H1 (cell line): ENCODE results near the gene WNT11. TPM values are rescaled to one million over a fixed set of nuclear protein-coding genes. Genes with fewer than 3 reads are reported as not detected.

Source experiments
- ATF2 ChIP-seq: IDR thresholded peaks from 2 replicates; pipeline ENCODE4 v1.6.1; 2012; ENCODE audit warnings: low read length, inconsistent platforms
- CREB1 ChIP-seq: IDR thresholded peaks from 2 replicates; pipeline ENCODE4 v1.6.1; 2012; ENCODE audit warnings: inconsistent platforms
- CTBP2 ChIP-seq: IDR thresholded peaks from 2 replicates; pipeline ENCODE4 v1.7.0; 2011; ENCODE audit warnings: borderline replicate concordance, mild to moderate bottlenecking, moderate library complexity, mixed read lengths, low read length; ENCODE audit not compliant: insufficient read depth, insufficient read length
- E2F6 ChIP-seq: IDR thresholded peaks from 2 replicates; pipeline ENCODE4 v1.6.1; 2012; ENCODE audit warnings: inconsistent platforms
- EP300 ChIP-seq, 2 experiments: IDR thresholded peaks; 1 replicate in 1 of 2; 2 replicates in 1 of 2; pipeline ENCODE4 v1.6.1; 2011 to 2012; ENCODE audit warnings: low read depth in 2 of 2, low read length in 2 of 2, mild to moderate bottlenecking in 2 of 2, borderline replicate concordance in 1 of 2, inconsistent platforms in 1 of 2, moderate library complexity in 1 of 2
- EZH2 ChIP-seq: fragments of 200-600 bp; sonication (generic); IDR thresholded peaks from 2 replicates; pipeline ENCODE4 v1.7.1; 2012; ENCODE audit warnings: low read depth, mild to moderate bottlenecking, moderate library complexity, low read length, inconsistent platforms; ENCODE audit not compliant: severe bottlenecking
- FOSL1 ChIP-seq: IDR thresholded peaks from 2 replicates; pipeline ENCODE4 v1.6.1; 2011; ENCODE audit warnings: mild to moderate bottlenecking, low read depth, low read length, moderate library complexity; ENCODE audit not compliant: insufficient read depth
- GABPA ChIP-seq: IDR thresholded peaks from 2 replicates; pipeline ENCODE4 v1.6.1; 2011; ENCODE audit warnings: mild to moderate bottlenecking, low read length, moderate library complexity, borderline replicate concordance; ENCODE audit not compliant: insufficient read depth
- JUN ChIP-seq: IDR thresholded peaks from 2 replicates; pipeline ENCODE4 v1.6.1; 2011; ENCODE audit warnings: low read depth, mild to moderate bottlenecking, improper control_type of control experiment, low read length
- KDM4A ChIP-seq: IDR thresholded peaks from one replicate; pipeline ENCODE4 v1.7.1; 2012; ENCODE audit warnings: low read depth, mild to moderate bottlenecking, moderate library complexity, low read length, inconsistent platforms; ENCODE audit not compliant: severe bottlenecking
- MAFK ChIP-seq: IDR thresholded peaks from 2 replicates; pipeline ENCODE4 v1.6.1; 2012; ENCODE audit warnings: low read depth, mild to moderate bottlenecking, improper control_type of control experiment, low read length
- NANOG ChIP-seq: IDR thresholded peaks from 2 replicates; pipeline ENCODE4 v1.6.1; 2011; ENCODE audit warnings: low read length, low read depth, mild to moderate bottlenecking, inconsistent platforms; ENCODE audit not compliant: insufficient read depth, poor library complexity, severe bottlenecking
- NRF1 ChIP-seq: IDR thresholded peaks from 2 replicates; pipeline ENCODE4 v1.6.1; 2011; ENCODE audit warnings: mild to moderate bottlenecking, low read depth, low read length, improper control_type of control experiment
- POLR2AphosphoS5 ChIP-seq: IDR thresholded peaks from 2 replicates; pipeline ENCODE4 v1.6.1; 2011; ENCODE audit warnings: low read depth, low read length
- RXRA ChIP-seq: IDR thresholded peaks from 2 replicates; pipeline ENCODE4 v1.6.1; 2011; ENCODE audit warnings: low read depth, mild to moderate bottlenecking, low read length, moderate library complexity; ENCODE audit not compliant: insufficient read depth
- SIN3A ChIP-seq, 2 experiments: IDR thresholded peaks in 1 of 2; conservative IDR thresholded peaks in 1 of 2; 2 replicates each; pipeline ENCODE4 v1.6.1; 2011 to 2012; ENCODE audit warnings: low read length in 2 of 2, improper control_type of control experiment in 1 of 2, low read depth in 1 of 2, mild to moderate bottlenecking in 1 of 2
- SIRT6 ChIP-seq: IDR thresholded peaks from one replicate; pipeline ENCODE4 v1.7.1; 2012; ENCODE audit warnings: low read length, inconsistent platforms
- SP1 ChIP-seq: IDR thresholded peaks from 2 replicates; pipeline ENCODE4 v1.6.1; 2011; ENCODE audit warnings: low read depth, low read length
- SRF ChIP-seq: IDR thresholded peaks from 2 replicates; pipeline ENCODE4 v1.6.1; 2011; ENCODE audit warnings: mild to moderate bottlenecking, low read depth, low read length, moderate library complexity
- TCF12 ChIP-seq: IDR thresholded peaks from 2 replicates; pipeline ENCODE4 v1.6.1; 2011; ENCODE audit warnings: low read depth, mild to moderate bottlenecking, low read length
- YY1 ChIP-seq: IDR thresholded peaks from 2 replicates; pipeline ENCODE4 v1.6.1; 2011; ENCODE audit warnings: low read depth, mild to moderate bottlenecking, low read length
- polyA plus RNA-seq, 7 experiments: library from polyadenylated mRNA; depleted of rRNA in 3 of 7; stranded (reverse) in 5 of 7; unstranded in 2 of 7; fragments of >200 nt in 5 of 7; fragments of 200-250 nt in 2 of 7; gene quantifications; 1 replicate in 5 of 7; 2 replicates in 1 of 7; 4 replicates in 1 of 7; pipeline versions ENCODE4 v1.2.1 to v1.2.3, GENCODE V29; 2011 to 2013; ENCODE audit warnings: missing spikeins in 2 of 7, mixed read lengths in 2 of 7
- total RNA-seq: library from RNA; stranded (reverse); fragmentation: NEBNext Ultra II Directional; extraction: Animal tissue kit (Norgen Biotek cat#: 25700); gene quantifications from 2 replicates; pipeline ENCODE4 v1.2.1, GENCODE V29; 2021

The WNT11 gene
- total and polyA plus RNA-seq, 2 of the 8 experiments (the other 6 are each of a cell fraction or from before 2014, with no cell fraction given), result 0.11 to 0.45 TPM

- TF ChIP-seq CTBP2 (no peak), NANOG (no peak), CREB1 (peak; percentile 94), POLR2AphosphoS5 (peak; percentile 94), SIRT6 (no peak), TCF12 (no peak), EP300 (IDR thresholded peaks at IDR 0.05; ENCODE audit: borderline replicate concordance in 1 of 2, low read depth in 2 of 2, low read length in 2 of 2) (0 out of 3 replicates have a peak, but pooled peaks of 1 of the 2 experiments have one; percentile 36), GABPA (no peak), YY1 (peak; percentile 65), FOSL1 (no peak), KDM4A (no peak), E2F6 (no peak; the same call in 1 of the 2 replicates), SRF (peak; percentile 22; the same call in 1 of the 2 replicates), SIN3A (conservative IDR thresholded peaks at IDR 0.05 in 1 of 2, IDR thresholded peaks at IDR 0.05 in 1 of 2; ENCODE audit: low read depth in 1 of 2, low read length in 2 of 2) (no peak; a peak in 1 of 4 replicates), EZH2 (no peak), ATF2 (peak; percentile 88), JUN (no peak), NRF1 (peak; percentile 48; the same call in 1 of the 2 replicates), RXRA (no peak), MAFK (peak; percentile 90; the same call in 1 of the 2 replicates), SP1 (no peak)
These were observed 29.2 kb upstream of the WNT11 start (continued) for GRCh38 chr11:76235233-76236091.
